T-helper 1 cell treated with Interleukin-12 subunit alpha and Interleukin-12 subunit beta and Interleukin-4 antibody, amounts not matched to agents 30 ng/mL and 1 ng/mL, for 36 hours (primary cell): Measurements from ENCODE around the gene TRPM7. TPM values are rescaled to one million over a fixed set of nuclear protein-coding genes. Genes with fewer than 3 reads are reported as not detected.

ENCODE experiments used
- total RNA-seq: library from RNA; stranded (reverse); gene quantifications from 2 replicates; pipeline ENCODE4 v1.2.3, GENCODE V29; 2022

TRPM7 gene
- total RNA-seq, 1 donor from 2014 or later: 45.0 TPM

Other genes with a start within 250 kb of the TRPM7 start
- 0.66 TPM in 1 of 2 replicates, not detected in the other for gene USP50, start 140.1 kb downstream of the TRPM7 start, total RNA-seq
- gene SPPL2A, start 78.9 kb upstream of the TRPM7 start, total RNA-seq: 139 and 146 TPM in 2 replicates
- gene AP4E1, start 221.9 kb upstream of the TRPM7 start, total RNA-seq: 10.4 and 11.5 TPM in 2 replicates